GM23338 (cell line): Measurements from ENCODE around the gene ADD3. TPM values are rescaled to one million over a fixed set of nuclear protein-coding genes. Genes with fewer than 3 reads are reported as not detected.

Experiments
- ATAC-seq: fragments of 200-7000 bp; cut with Tn5 transposase; 3 replicates; pipeline ENCODE4 v1.9.1; 2020
- DNase-seq: peaks from one replicate; pipeline ENCODE4 v3.0.0-alpha.2; 2015; ENCODE audit warnings: low spot score
- H2AFZ ChIP-seq: fragments of 200-600 bp; sonication (generic); 2 replicates; pipeline ENCODE4 v1.8.0; 2016; ENCODE audit warnings: antibody characterized with exemption, mild to moderate bottlenecking, moderate library complexity
- H3F3A ChIP-seq: fragments of 200-600 bp; sonication (generic); replicated peaks from 2 replicates; pipeline ENCODE4 v1.8.0; 2017; ENCODE audit warnings: antibody characterized with exemption, mixed run types, low read depth
- H3K27ac ChIP-seq: fragments of 200-600 bp; sonication (generic); 2 replicates; pipeline ENCODE4 v1.6.1; 2016; ENCODE audit warnings: low read depth
- H3K27me3 ChIP-seq: fragments of 200-600 bp; sonication (generic); 2 replicates; pipeline ENCODE4 v1.8.0; 2016; ENCODE audit warnings: mild to moderate bottlenecking, mixed run types, moderate library complexity; ENCODE audit not compliant: insufficient read depth
- H3K36me3 ChIP-seq: fragments of 200-600 bp; sonication (generic); 2 replicates; pipeline ENCODE4 v1.8.0; 2016; ENCODE audit warnings: mild to moderate bottlenecking; ENCODE audit not compliant: insufficient read depth
- H3K4me1 ChIP-seq: fragments of 200-600 bp; sonication (generic); 2 replicates; pipeline ENCODE4 v1.8.0; 2016; ENCODE audit warnings: mild to moderate bottlenecking, moderate library complexity; ENCODE audit not compliant: insufficient read depth
- H3K4me2 ChIP-seq: fragments of 200-600 bp; sonication (generic); 2 replicates; pipeline ENCODE4 v1.7.1; 2017; ENCODE audit warnings: mixed run types
- H3K4me3 ChIP-seq: fragments of 200-600 bp; sonication (generic); 2 replicates; pipeline ENCODE4 v1.6.1; 2016; ENCODE audit warnings: mixed run types
- H3K79me2 ChIP-seq: fragments of 200-600 bp; sonication (generic); replicated peaks from 2 replicates; pipeline ENCODE4 v1.8.0; 2017; ENCODE audit warnings: mild to moderate bottlenecking; ENCODE audit not compliant: insufficient read depth
- H3K9me2 ChIP-seq: fragments of 200-600 bp; sonication (generic); 2 replicates; pipeline ENCODE4 v1.8.0; 2017; ENCODE audit not compliant: insufficient read depth
- H4K20me1 ChIP-seq: fragments of 200-600 bp; sonication (generic); replicated peaks from 2 replicates; pipeline ENCODE4 v1.8.0; 2017; ENCODE audit warnings: mild to moderate bottlenecking; ENCODE audit not compliant: insufficient read depth
- H3K27ac Mint-ChIP-seq: 2 replicates; pipeline ENCODE4 v1.8.0; 2020; ENCODE audit warnings: inconsistent platforms, mild to moderate bottlenecking, moderate library complexity, mixed read lengths
- H3K27me3 Mint-ChIP-seq: 3 replicates; pipeline ENCODE4 v1.8.0; 2022; ENCODE audit warnings: low read depth, mild to moderate bottlenecking, moderate library complexity, mixed read lengths, inconsistent platforms; ENCODE audit not compliant: insufficient read depth, poor library complexity
- H3K36me3 Mint-ChIP-seq: 3 replicates; pipeline ENCODE4 v1.8.0; 2021; ENCODE audit warnings: low read depth, mild to moderate bottlenecking, inconsistent platforms, moderate library complexity, mixed read lengths
- H3K4me1 Mint-ChIP-seq: 3 replicates; pipeline ENCODE4 v1.8.0; 2020; ENCODE audit warnings: mild to moderate bottlenecking, inconsistent platforms, mixed read lengths
- H3K4me3 Mint-ChIP-seq: 3 replicates; pipeline ENCODE4 v1.8.0; 2021; ENCODE audit warnings: moderate library complexity, mild to moderate bottlenecking, inconsistent platforms, mixed read lengths
- H3K9me3 Mint-ChIP-seq: 3 replicates; pipeline ENCODE4 v1.8.0; 2020; ENCODE audit warnings: moderate library complexity, mild to moderate bottlenecking, inconsistent platforms, mixed read lengths
- JUNB ChIP-seq: IDR thresholded peaks from one replicate; pipeline ENCODE4 v1.6.1; 2016; ENCODE audit warnings: antibody characterized with exemption; ENCODE audit not compliant: unreplicated experiment
- NANOG ChIP-seq: IDR thresholded peaks from 2 replicates; pipeline ENCODE4 v1.6.1; 2016; ENCODE audit warnings: antibody characterized with exemption, borderline replicate concordance
- polyA plus RNA-seq: library from polyadenylated mRNA; unstranded; fragments of >200 nt; fragmentation: Nextera tagmentation; extraction: Ambion mirVana; gene quantifications from 2 replicates; pipeline ENCODE4 v1.2.1, GENCODE V29; 2016
- total RNA-seq: library from RNA; depleted of rRNA; stranded (reverse); fragments of >200 nt; shearing (Covaris generic); gene quantifications from 2 replicates; pipeline ENCODE4 v1.2.3, GENCODE V29; 2014
- TF ChIP-seq, protein P1 (sequence below): fragments of 250-450 bp; sonication (Bioruptor Pico); IDR thresholded peaks from 2 replicates; pipeline ENCODE4 v1.5.0; 2020; ENCODE audit warnings: mild to moderate bottlenecking, moderate library complexity
- TF ChIP-seq, protein P2 (sequence below), 2 experiments: fragments of 200-600 bp in 1 of 2; sonication (generic) in 1 of 2; conservative IDR thresholded peaks; 2 replicates each; pipeline versions ENCODE4 v1.5.1 to v1.6.1; 2016 to 2017; ENCODE audit warnings: antibody characterized with exemption in 2 of 2, low read depth in 2 of 2, mild to moderate bottlenecking in 2 of 2, moderate library complexity in 1 of 2

The ADD3 gene
- total and polyA plus RNA-seq, 2 experiments from 2014 or later: 68.5 to 767 TPM

GRCh38 chr10:110162741-110163145 lies 155.0 kb downstream of the ADD3 start:
- no peak overlapping the region for H3K4me3 Mint-ChIP-seq
- peaks cover 4% of the 10 kb centered on the region; the same call in 1 of the 3 replicates for H3K9me3 Mint-ChIP-seq
- H3K4me1 Mint-ChIP-seq: peaks cover 27% of the 10 kb centered on the region
- Histone ChIP-seq H4K20me1 (peaks cover 3% of the 10 kb centered on the region; the same call in 1 of the 2 replicates), H3K27ac (no peak overlapping the region), H3K4me1 (peaks cover 8% of the 10 kb centered on the region), H3K4me3 (no peak overlapping the region), H3K27me3 (peaks cover 95% of the 10 kb centered on the region), H3K9me2 (no peaks in the 10 kb centered on the region), H3K36me3 (no peaks in the 10 kb centered on the region), H3K4me2 (peak overlapping the region; percentile 10; the same call in 1 of the 2 replicates), H3F3A (no peaks in the 10 kb centered on the region), H2AFZ (no peak overlapping the region), H3K79me2 (no peaks in the 10 kb centered on the region)
- ATAC-seq (peak; percentile 77), DNase-seq (no peak)
- H3K36me3 Mint-ChIP-seq: no peaks in the 10 kb centered on the region
- no peak overlapping the region for H3K27ac Mint-ChIP-seq
- TF ChIP-seq, protein P1, sequence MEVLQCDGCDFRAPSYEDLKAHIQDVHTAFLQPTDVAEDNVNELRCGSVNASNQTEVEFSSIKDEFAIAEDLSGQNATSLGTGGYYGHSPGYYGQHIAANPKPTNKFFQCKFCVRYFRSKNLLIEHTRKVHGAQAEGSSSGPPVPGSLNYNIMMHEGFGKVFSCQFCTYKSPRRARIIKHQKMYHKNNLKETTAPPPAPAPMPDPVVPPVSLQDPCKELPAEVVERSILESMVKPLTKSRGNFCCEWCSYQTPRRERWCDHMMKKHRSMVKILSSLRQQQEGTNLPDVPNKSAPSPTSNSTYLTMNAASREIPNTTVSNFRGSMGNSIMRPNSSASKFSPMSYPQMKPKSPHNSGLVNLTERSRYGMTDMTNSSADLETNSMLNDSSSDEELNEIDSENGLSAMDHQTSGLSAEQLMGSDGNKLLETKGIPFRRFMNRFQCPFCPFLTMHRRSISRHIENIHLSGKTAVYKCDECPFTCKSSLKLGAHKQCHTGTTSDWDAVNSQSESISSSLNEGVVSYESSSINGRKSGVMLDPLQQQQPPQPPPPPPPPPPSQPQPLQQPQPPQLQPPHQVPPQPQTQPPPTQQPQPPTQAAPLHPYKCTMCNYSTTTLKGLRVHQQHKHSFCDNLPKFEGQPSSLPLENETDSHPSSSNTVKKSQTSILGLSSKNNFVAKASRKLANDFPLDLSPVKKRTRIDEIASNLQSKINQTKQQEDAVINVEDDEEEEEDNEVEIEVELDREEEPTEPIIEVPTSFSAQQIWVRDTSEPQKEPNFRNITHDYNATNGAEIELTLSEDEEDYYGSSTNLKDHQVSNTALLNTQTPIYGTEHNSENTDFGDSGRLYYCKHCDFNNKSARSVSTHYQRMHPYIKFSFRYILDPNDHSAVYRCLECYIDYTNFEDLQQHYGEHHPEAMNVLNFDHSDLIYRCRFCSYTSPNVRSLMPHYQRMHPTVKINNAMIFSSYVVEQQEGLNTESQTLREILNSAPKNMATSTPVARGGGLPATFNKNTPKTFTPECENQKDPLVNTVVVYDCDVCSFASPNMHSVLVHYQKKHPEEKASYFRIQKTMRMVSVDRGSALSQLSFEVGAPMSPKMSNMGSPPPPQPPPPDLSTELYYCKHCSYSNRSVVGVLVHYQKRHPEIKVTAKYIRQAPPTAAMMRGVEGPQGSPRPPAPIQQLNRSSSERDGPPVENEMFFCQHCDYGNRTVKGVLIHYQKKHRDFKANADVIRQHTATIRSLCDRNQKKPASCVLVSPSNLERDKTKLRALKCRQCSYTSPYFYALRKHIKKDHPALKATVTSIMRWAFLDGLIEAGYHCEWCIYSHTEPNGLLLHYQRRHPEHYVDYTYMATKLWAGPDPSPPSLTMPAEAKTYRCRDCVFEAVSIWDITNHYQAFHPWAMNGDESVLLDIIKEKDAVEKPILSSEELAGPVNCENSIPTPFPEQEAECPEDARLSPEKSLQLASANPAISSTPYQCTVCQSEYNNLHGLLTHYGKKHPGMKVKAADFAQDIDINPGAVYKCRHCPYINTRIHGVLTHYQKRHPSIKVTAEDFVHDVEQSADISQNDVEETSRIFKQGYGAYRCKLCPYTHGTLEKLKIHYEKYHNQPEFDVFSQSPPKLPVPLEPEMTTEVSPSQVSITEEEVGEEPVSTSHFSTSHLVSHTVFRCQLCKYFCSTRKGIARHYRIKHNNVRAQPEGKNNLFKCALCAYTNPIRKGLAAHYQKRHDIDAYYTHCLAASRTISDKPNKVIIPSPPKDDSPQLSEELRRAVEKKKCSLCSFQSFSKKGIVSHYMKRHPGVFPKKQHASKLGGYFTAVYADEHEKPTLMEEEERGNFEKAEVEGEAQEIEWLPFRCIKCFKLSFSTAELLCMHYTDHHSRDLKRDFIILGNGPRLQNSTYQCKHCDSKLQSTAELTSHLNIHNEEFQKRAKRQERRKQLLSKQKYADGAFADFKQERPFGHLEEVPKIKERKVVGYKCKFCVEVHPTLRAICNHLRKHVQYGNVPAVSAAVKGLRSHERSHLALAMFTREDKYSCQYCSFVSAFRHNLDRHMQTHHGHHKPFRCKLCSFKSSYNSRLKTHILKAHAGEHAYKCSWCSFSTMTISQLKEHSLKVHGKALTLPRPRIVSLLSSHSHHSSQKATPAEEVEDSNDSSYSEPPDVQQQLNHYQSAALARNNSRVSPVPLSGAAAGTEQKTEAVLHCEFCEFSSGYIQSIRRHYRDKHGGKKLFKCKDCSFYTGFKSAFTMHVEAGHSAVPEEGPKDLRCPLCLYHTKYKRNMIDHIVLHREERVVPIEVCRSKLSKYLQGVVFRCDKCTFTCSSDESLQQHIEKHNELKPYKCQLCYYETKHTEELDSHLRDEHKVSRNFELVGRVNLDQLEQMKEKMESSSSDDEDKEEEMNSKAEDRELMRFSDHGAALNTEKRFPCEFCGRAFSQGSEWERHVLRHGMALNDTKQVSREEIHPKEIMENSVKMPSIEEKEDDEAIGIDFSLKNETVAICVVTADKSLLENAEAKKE (CRISPR knock-in tag): no peak
- TF ChIP-seq, protein P2, sequence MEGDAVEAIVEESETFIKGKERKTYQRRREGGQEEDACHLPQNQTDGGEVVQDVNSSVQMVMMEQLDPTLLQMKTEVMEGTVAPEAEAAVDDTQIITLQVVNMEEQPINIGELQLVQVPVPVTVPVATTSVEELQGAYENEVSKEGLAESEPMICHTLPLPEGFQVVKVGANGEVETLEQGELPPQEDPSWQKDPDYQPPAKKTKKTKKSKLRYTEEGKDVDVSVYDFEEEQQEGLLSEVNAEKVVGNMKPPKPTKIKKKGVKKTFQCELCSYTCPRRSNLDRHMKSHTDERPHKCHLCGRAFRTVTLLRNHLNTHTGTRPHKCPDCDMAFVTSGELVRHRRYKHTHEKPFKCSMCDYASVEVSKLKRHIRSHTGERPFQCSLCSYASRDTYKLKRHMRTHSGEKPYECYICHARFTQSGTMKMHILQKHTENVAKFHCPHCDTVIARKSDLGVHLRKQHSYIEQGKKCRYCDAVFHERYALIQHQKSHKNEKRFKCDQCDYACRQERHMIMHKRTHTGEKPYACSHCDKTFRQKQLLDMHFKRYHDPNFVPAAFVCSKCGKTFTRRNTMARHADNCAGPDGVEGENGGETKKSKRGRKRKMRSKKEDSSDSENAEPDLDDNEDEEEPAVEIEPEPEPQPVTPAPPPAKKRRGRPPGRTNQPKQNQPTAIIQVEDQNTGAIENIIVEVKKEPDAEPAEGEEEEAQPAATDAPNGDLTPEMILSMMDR (conservative IDR thresholded peaks at IDR 0.05; ENCODE audit: low read depth in 2 of 2): peak; percentile 28 to 61; a peak in 3 of 4 replicates
- H3K27me3 Mint-ChIP-seq: peaks cover 71% of the 10 kb centered on the region

DNA sequence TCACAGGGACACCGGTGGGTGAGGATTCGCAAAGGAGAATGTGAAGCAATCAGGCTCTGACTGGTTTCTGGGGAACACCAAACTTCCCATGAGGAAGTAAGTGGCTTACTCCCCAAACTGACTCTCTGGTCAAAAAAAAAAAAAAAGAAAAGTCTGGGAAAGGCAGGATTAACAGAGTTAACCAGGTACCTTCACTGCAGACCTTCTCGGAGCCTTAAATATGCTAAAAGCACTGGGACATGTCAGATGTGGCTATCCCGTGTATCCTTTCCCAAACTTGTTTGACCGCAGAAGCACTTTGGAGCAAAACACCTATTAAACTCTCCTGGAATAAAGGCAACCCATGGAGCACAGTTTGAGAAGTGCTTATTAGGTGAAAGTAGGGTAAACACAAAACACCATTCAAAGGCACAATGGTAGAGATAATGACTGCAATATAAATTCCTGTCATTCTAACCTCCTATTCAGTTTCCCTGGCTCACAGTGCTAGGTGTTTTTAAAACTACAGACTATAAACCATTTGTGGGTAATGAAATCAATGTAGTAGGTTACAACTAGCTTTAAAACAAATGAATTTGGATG lies 155.5 kb downstream of the ADD3 start:
- Mint-ChIP-seq H3K4me1 (peaks cover 30% of the 10 kb centered on the region), H3K27me3 (peaks cover 75% of the 10 kb centered on the region), H3K36me3 (no peaks in the 10 kb centered on the region), H3K4me3 (no peak overlapping the region), H3K9me3 (peaks cover 4% of the 10 kb centered on the region; the same call in 1 of the 3 replicates), H3K27ac (no peak overlapping the region)
- DNase-seq (no peak), ATAC-seq (peak; percentile 64)
- Histone ChIP-seq H3K27me3 (peaks cover 97% of the 10 kb centered on the region), H4K20me1 (peaks cover 8% of the 10 kb centered on the region; the same call in 1 of the 2 replicates), H3K4me3 (no peak overlapping the region), H3K4me1 (peaks cover 11% of the 10 kb centered on the region), H3K27ac (no peak overlapping the region), H3F3A (no peaks in the 10 kb centered on the region), H3K79me2 (no peaks in the 10 kb centered on the region), H2AFZ (no peak overlapping the region), H3K4me2 (peak overlapping the region; percentile 10; the same call in 1 of the 2 replicates), H3K36me3 (no peaks in the 10 kb centered on the region), H3K9me2 (no peaks in the 10 kb centered on the region)
- 0 out of 2 replicates have a peak, but pooled peaks have one; percentile 7 for TF ChIP-seq NANOG
- TF ChIP-seq JUNB: no peak
